CD14-positive monocyte (primary cell): ENCODE data around the gene GFPT2. TPM values are rescaled to one million over a fixed set of nuclear protein-coding genes. Genes with fewer than 3 reads are reported as not detected.

ENCODE experiments used
- DNase-seq, 3 donors: peaks; one replicate each; pipeline ENCODE4 v3.0.0-alpha.2; 2011 to 2022
- H2AFZ ChIP-seq: 2 replicates; pipeline ENCODE4 v1.6.0; 2012; ENCODE audit warnings: mild to moderate bottlenecking, low read depth, low read length, inconsistent platforms; ENCODE audit not compliant: insufficient read depth, poor library complexity, severe bottlenecking
- H3K27ac ChIP-seq, 2 donors: 1 replicate in 1 of 2; 2 replicates in 1 of 2; pipeline ENCODE4 v1.5.1; 2012 to 2013; ENCODE audit warnings: low read length in 2 of 2, control low read depth in 1 of 2, inconsistent platforms in 1 of 2, low read depth in 1 of 2, mild to moderate bottlenecking in 1 of 2
- H3K27me3 ChIP-seq, 2 donors: one replicate each; pipeline versions ENCODE4 v1.6.0 to v1.6.1; 2011 to 2013; ENCODE audit warnings: low read length in 2 of 2; ENCODE audit not compliant: control insufficient read depth in 2 of 2, insufficient read depth in 2 of 2
- H3K36me3 ChIP-seq, 2 donors: replicated peaks in 1 of 2; 1 replicate in 1 of 2; 2 replicates in 1 of 2; pipeline versions ENCODE4 v1.5.1 to v1.6.1; 2012 to 2013; ENCODE audit warnings: low read length in 2 of 2, control low read depth in 1 of 2, inconsistent platforms in 1 of 2, mild to moderate bottlenecking in 1 of 2; ENCODE audit not compliant: insufficient read depth in 2 of 2, control insufficient read depth in 1 of 2
- H3K4me1 ChIP-seq, 2 donors: 1 replicate in 1 of 2; 2 replicates in 1 of 2; pipeline versions ENCODE4 v1.5.1 to v1.6.1; 2012 to 2013; ENCODE audit warnings: low read length in 2 of 2, control low read depth in 1 of 2, inconsistent platforms in 1 of 2, mild to moderate bottlenecking in 1 of 2, moderate library complexity in 1 of 2; ENCODE audit not compliant: insufficient read depth in 2 of 2, control insufficient read depth in 1 of 2
- H3K4me2 ChIP-seq: replicated peaks from 2 replicates; pipeline ENCODE3; 2012; ENCODE audit warnings: low read length, moderate library complexity, mild to moderate bottlenecking; ENCODE audit not compliant: poor library complexity, severe bottlenecking; ENCODE audit errors: extremely low read depth
- H3K4me3 ChIP-seq, 3 experiments: fragments of 200-600 bp in 1 of 3; sonication (generic) in 1 of 3; replicated peaks in 1 of 3; 1 replicate in 2 of 3; 2 replicates in 1 of 3; pipeline ENCODE4 v1.5.1; 2011 to 2013; ENCODE audit warnings: low read length in 3 of 3, mild to moderate bottlenecking in 3 of 3, control low read depth in 2 of 3, low read depth in 2 of 3, inconsistent platforms in 1 of 3, moderate library complexity in 1 of 3
- H3K79me2 ChIP-seq: 2 replicates; pipeline ENCODE4 v1.6.0; 2012; ENCODE audit warnings: mild to moderate bottlenecking, control low read depth, inconsistent platforms, low read length, moderate library complexity; ENCODE audit not compliant: insufficient read depth
- H3K9ac ChIP-seq: 2 replicates; pipeline ENCODE4 v1.6.0; 2017; ENCODE audit warnings: low read length, mild to moderate bottlenecking; ENCODE audit not compliant: insufficient read depth, poor library complexity, severe bottlenecking
- H3K9me3 ChIP-seq, 2 donors: replicated peaks in 1 of 2; 1 replicate in 1 of 2; 2 replicates in 1 of 2; pipeline versions ENCODE4 v1.5.1 to v1.6.1; 2012 to 2013; ENCODE audit warnings: low read length in 2 of 2, control low read depth in 1 of 2; ENCODE audit not compliant: control insufficient read depth in 1 of 2, insufficient read depth in 1 of 2
- H4K20me1 ChIP-seq: 2 replicates; pipeline ENCODE4 v1.6.0; 2012; ENCODE audit warnings: mild to moderate bottlenecking, low read length, control low read depth, moderate library complexity; ENCODE audit not compliant: insufficient read depth
- H3K27ac Mint-ChIP-seq, 7 donors: one replicate each; pipeline ENCODE4 v1.8.0; 2020; ENCODE audit warnings: mild to moderate bottlenecking in 7 of 7, mixed read lengths in 7 of 7, moderate library complexity in 6 of 7, inconsistent platforms in 2 of 7
- H3K27me3 Mint-ChIP-seq, 3 donors: one replicate each; pipeline ENCODE4 v1.8.0; 2021 to 2022; ENCODE audit warnings: low read depth in 3 of 3, mild to moderate bottlenecking in 3 of 3, mixed read lengths in 3 of 3, moderate library complexity in 3 of 3, inconsistent platforms in 1 of 3
- H3K36me3 Mint-ChIP-seq, 2 donors: one replicate each; pipeline ENCODE4 v1.8.0; 2020; ENCODE audit warnings: mixed read lengths in 2 of 2, inconsistent platforms in 1 of 2, mild to moderate bottlenecking in 1 of 2
- H3K4me1 Mint-ChIP-seq: one replicate; pipeline ENCODE4 v1.8.0; 2020; ENCODE audit warnings: mild to moderate bottlenecking, mixed read lengths
- H3K4me3 Mint-ChIP-seq, 2 donors: one replicate each; pipeline ENCODE4 v1.8.0; 2020; ENCODE audit warnings: mild to moderate bottlenecking in 2 of 2, mixed read lengths in 2 of 2, moderate library complexity in 1 of 2
- H3K9me3 Mint-ChIP-seq, 7 donors: one replicate each; pipeline ENCODE4 v1.8.0; 2020 to 2022; ENCODE audit warnings: mixed read lengths in 7 of 7, mild to moderate bottlenecking in 6 of 7, moderate library complexity in 6 of 7, inconsistent platforms in 2 of 7
- WGBS: methylation state at CpG from one replicate; pipeline ENCODE4 v1.1.5; 2013; ENCODE audit warnings: missing lambda C conversion rate; ENCODE audit not compliant: insufficient coverage; 5-methylcytosine and 5-hydroxymethylcytosine counted together
- intact Hi-C, 2 donors: fragments of 100-400 bp; cut with micrococcal nuclease; formaldehyde crosslinking; loops; one replicate each; pipeline versions ENCODE4 v1.15.0 to v1.15.1; 2023
- polyA plus RNA-seq, 3 donors: library from polyadenylated mRNA; depleted of rRNA in 1 of 3; unstranded in 2 of 3; stranded (reverse) in 1 of 3; fragments of 300-500 nt in 2 of 3; fragments of >200 nt in 1 of 3; fragmentation: Illumina TruSeq in 2 of 3; gene quantifications; 1 replicate in 2 of 3; 2 replicates in 1 of 3; pipeline ENCODE4 v1.2.3, GENCODE V29; 2012 to 2021
- TF ChIP-seq, protein P1 (sequence below): fragments of 200-600 bp; IDR thresholded peaks from one replicate; pipeline ENCODE4 v1.8.0; 2022; ENCODE audit warnings: antibody characterized with exemption, mild to moderate bottlenecking

The GFPT2 gene
- polyA plus RNA-seq, 3 donors: not detected

DNA sequence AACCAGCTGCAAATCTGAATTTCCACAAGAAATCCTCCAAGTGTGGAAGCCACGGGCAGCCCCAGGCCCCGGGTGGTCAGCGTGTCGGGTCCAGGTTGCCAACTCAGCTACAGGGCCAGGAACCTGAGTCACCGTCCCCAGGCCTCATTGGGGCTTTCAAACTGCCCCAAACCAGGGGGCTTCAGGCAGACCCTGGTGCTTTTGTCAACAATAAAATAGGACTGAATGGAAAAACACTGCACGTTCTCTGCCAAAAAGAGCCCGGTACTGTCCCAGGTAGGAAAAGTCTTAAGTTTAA, 24.0 kb downstream of the GFPT2 start:
- Mint-ChIP-seq H3K27ac (no peak overlapping the region), H3K4me3 (no peak overlapping the region), H3K27me3 (peaks cover 23 to 38% (median 26%) of the 10 kb centered on the region in 3 donors), H3K36me3 (no peaks in the 10 kb centered on the region), H3K9me3 (peaks cover 0 to 4% (median 0%) of the 10 kb centered on the region in 7 donors), H3K4me1 (no peaks in the 10 kb centered on the region)
- WGBS: 92% methylated on average over 7 of the region's 7 CpGs
- H3K4me1 ChIP-seq: no peaks in the 10 kb centered on the region
- TF ChIP-seq, protein P1, sequence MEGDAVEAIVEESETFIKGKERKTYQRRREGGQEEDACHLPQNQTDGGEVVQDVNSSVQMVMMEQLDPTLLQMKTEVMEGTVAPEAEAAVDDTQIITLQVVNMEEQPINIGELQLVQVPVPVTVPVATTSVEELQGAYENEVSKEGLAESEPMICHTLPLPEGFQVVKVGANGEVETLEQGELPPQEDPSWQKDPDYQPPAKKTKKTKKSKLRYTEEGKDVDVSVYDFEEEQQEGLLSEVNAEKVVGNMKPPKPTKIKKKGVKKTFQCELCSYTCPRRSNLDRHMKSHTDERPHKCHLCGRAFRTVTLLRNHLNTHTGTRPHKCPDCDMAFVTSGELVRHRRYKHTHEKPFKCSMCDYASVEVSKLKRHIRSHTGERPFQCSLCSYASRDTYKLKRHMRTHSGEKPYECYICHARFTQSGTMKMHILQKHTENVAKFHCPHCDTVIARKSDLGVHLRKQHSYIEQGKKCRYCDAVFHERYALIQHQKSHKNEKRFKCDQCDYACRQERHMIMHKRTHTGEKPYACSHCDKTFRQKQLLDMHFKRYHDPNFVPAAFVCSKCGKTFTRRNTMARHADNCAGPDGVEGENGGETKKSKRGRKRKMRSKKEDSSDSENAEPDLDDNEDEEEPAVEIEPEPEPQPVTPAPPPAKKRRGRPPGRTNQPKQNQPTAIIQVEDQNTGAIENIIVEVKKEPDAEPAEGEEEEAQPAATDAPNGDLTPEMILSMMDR: no peak
- no peaks in the 10 kb centered on the region for H3K79me2 ChIP-seq
- H3K4me2 ChIP-seq: no peak overlapping the region
- no peaks in the 10 kb centered on the region for H4K20me1 ChIP-seq
- H3K9me3 ChIP-seq: no peaks in the 10 kb centered on the region
- intact Hi-C loops: loop anchor here (2.0 to 5.0 kb wide), 3 partner anchors 36 to 202 kb away; partner anchors contain the start of genes MAPK9 (in 1 of the 2) and RASGEF1C (in 1 of the 2)
- H2AFZ ChIP-seq: peak overlapping the region; percentile 19
- H3K4me3 ChIP-seq: no peak overlapping the region
- DNase-seq: no peak
- H3K27ac ChIP-seq: no peak overlapping the region
- H3K9ac ChIP-seq: no peak overlapping the region
- peaks cover 0 to 6% of the 10 kb centered on the region in 2 donors for H3K27me3 ChIP-seq
- H3K36me3 ChIP-seq: no peaks in the 10 kb centered on the region

DNA sequence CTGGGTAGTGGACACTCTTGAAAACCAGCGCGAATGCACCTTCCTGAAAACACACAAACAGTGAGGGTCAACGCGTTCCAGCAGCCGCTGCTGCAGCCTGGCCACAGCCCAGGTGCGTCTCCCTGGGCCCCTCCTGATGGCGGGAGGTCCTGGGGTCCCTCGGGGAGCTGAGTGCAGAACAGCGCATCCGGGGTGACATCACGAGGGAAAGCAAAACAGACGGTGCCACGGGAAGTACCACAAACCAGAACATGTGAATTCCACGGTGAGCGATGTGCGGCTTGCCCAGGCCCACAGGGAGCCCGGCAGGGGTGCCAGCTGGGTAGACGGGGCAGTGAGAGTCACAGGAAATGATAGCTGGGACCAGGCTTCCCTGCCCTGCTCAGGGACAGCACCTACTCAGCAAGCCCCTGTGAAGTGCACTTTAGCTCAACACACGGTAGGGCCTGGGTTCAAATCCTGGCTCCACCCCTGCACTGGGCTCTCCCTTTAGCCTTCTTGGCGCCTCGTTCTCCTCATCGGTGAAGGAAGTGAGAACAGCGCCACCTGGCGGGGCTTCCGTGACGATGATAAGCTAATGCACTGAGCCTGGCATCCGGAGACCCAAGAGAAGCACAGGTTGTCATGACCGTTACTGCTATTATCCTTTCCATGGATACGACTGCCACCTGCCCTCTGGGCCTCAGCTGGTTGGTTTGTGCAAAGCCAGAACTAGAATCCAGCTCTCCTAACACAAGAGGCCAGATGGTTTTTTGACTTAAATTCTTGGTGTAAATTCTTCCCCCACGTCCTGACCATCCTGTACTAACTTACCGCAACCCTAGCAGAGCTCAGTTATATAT, 24.6 kb downstream of the GFPT2 start:
- no peaks in the 10 kb centered on the region for H3K9me3 ChIP-seq
- Mint-ChIP-seq H3K4me3 (no peak overlapping the region), H3K36me3 (no peaks in the 10 kb centered on the region), H3K27ac (no peak overlapping the region), H3K9me3 (peaks cover 0 to 4% (median 0%) of the 10 kb centered on the region in 7 donors), H3K27me3 (peaks cover 23 to 38% (median 23%) of the 10 kb centered on the region in 3 donors), H3K4me1 (no peaks in the 10 kb centered on the region)
- intact Hi-C loops: loop anchor here (2.0 to 5.0 kb wide), 3 partner anchors 36 to 201 kb away; partner anchors contain the start of genes MAPK9 (in 1 of the 2) and RASGEF1C (in 1 of the 2)
- peak; percentile 65 to 83 (median 75) for DNase-seq
- no peaks in the 10 kb centered on the region for H4K20me1 ChIP-seq
- no peak overlapping the region for H2AFZ ChIP-seq
- H3K27ac ChIP-seq: no peak overlapping the region
- H3K4me1 ChIP-seq: no peaks in the 10 kb centered on the region
- no peaks in the 10 kb centered on the region for H3K79me2 ChIP-seq
- no peak overlapping the region for H3K4me3 ChIP-seq
- 66% methylated on average over 30 of the region's 31 CpGs for WGBS
- H3K4me2 ChIP-seq: no peak overlapping the region
- H3K36me3 ChIP-seq: no peaks in the 10 kb centered on the region
- TF ChIP-seq, protein P1: peak; percentile 95
- peaks cover 0 to 6% of the 10 kb centered on the region in 2 donors for H3K27me3 ChIP-seq
- no peak overlapping the region for H3K9ac ChIP-seq
